HG03045 (cell line): ENCODE data around the gene SPAG6.

Experiments used
- ATAC-seq: cut with Tn5 transposase; IDR thresholded peaks from one replicate; pipeline ENCODE4 v1.9.1; 2021; ENCODE audit warnings: mild to moderate bottlenecking, moderate library complexity; ENCODE audit not compliant: unreplicated experiment

SPAG6 gene

GRCh38 chr10:22456486-22456885 lies 111.2 kb downstream of the SPAG6 start:
- ATAC-seq = no peak

GRCh38 chr10:22458272-22459038 lies 113.2 kb downstream of the SPAG6 start:
- ATAC-seq = no peak

- ATAC-seq = no peak
These were observed 114.2 kb downstream of the SPAG6 start for GRCh38 chr10:22459496-22459895.

- no peak for ATAC-seq
These were observed 114.8 kb downstream of the SPAG6 start for GRCh38 chr10:22460101-22460500.

GRCh38 chr10:22460531-22461403 lies 115.5 kb downstream of the SPAG6 start:
- ATAC-seq = no peak

- no peak for ATAC-seq
These were observed 116.6 kb downstream of the SPAG6 start for GRCh38 chr10:22461891-22462290.

GRCh38 chr10:22463255-22463654 lies 118.0 kb downstream of the SPAG6 start:
- no peak for ATAC-seq

GRCh38 chr10:22464966-22465629 lies 119.8 kb downstream of the SPAG6 start:
- ATAC-seq = no peak

GRCh38 chr10:22466763-22467334 lies 121.6 kb downstream of the SPAG6 start:
- ATAC-seq = no peak
